HEK293 (cell line): Measurements from ENCODE around the gene DHRS7B.

Source experiments
- CTCF ChIP-seq: fragments of 450-650 bp; formaldehyde crosslinking; IDR thresholded peaks from 2 replicates; pipeline ENCODE4 v1.5.1; 2016; ENCODE audit warnings: missing biosample characterization, missing genetic modification characterization
- MZF1 ChIP-seq: fragments of 450-650 bp; formaldehyde crosslinking; IDR thresholded peaks from 2 replicates; pipeline ENCODE4 v1.5.1; 2017; ENCODE audit warnings: missing biosample characterization, missing genetic modification characterization, borderline replicate concordance
- ZBTB20 ChIP-seq: fragments of 450-650 bp; formaldehyde crosslinking; IDR thresholded peaks from 2 replicates; pipeline ENCODE4 v1.5.1; 2016; ENCODE audit warnings: missing biosample characterization, missing genetic modification characterization
- ZFP3 ChIP-seq: fragments of 450-650 bp; formaldehyde crosslinking; IDR thresholded peaks from 2 replicates; pipeline ENCODE4 v1.5.1; 2016; ENCODE audit warnings: low read depth, missing biosample characterization, missing genetic modification characterization
- TF ChIP-seq, protein P1 (sequence below): fragments of 450-650 bp; formaldehyde crosslinking; IDR thresholded peaks from 2 replicates; pipeline ENCODE4 v1.5.1; 2016; ENCODE audit warnings: missing biosample characterization, missing genetic modification characterization
- TF ChIP-seq, protein P2 (sequence below): fragments of 450-650 bp; IDR thresholded peaks from 2 replicates; pipeline ENCODE4 v1.5.1; 2018; ENCODE audit warnings: missing biosample characterization, missing genetic modification characterization

- no peak for TF ChIP-seq MZF1
- TF ChIP-seq, protein P1, sequence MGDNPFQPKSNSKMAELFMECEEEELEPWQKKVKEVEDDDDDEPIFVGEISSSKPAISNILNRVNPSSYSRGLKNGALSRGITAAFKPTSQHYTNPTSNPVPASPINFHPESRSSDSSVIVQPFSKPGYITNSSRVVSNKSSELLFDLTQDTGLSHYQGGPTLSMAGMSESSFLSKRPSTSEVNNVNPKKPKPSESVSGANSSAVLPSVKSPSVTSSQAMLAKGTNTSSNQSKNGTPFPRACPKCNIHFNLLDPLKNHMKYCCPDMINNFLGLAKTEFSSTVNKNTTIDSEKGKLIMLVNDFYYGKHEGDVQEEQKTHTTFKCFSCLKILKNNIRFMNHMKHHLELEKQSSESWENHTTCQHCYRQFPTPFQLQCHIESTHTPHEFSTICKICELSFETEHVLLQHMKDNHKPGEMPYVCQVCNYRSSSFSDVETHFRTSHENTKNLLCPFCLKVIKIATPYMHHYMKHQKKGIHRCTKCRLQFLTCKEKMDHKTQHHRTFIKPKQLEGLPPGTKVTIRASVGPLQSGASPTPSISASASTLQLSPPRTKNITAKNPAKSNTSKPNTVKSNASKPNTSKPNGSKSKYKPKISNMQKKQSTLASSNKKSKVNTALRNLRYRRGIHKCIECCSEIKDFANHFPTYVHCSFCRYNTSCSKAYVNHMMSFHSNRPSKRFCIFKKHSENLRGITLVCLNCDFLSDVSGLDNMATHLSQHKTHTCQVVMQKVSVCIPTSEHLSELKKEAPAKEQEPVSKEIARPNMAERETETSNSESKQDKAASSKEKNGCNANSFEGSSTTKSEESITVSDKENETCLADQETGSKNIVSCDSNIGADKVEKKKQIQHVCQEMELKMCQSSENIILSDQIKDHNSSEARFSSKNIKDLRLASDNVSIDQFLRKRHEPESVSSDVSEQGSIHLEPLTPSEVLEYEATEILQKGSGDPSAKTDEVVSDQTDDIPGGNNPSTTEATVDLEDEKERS (tag by site-specific recombination), result no peak
- TF ChIP-seq CTCF (tag by site-specific recombination), result no peak
- TF ChIP-seq, protein P2, sequence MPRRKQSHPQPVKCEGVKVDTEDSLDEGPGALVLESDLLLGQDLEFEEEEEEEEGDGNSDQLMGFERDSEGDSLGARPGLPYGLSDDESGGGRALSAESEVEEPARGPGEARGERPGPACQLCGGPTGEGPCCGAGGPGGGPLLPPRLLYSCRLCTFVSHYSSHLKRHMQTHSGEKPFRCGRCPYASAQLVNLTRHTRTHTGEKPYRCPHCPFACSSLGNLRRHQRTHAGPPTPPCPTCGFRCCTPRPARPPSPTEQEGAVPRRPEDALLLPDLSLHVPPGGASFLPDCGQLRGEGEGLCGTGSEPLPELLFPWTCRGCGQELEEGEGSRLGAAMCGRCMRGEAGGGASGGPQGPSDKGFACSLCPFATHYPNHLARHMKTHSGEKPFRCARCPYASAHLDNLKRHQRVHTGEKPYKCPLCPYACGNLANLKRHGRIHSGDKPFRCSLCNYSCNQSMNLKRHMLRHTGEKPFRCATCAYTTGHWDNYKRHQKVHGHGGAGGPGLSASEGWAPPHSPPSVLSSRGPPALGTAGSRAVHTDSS (tag by site-specific recombination), result no peak
- no peak for TF ChIP-seq ZFP3 (tag by site-specific recombination)
- no peak for TF ChIP-seq ZBTB20
Observed at GRCh38 chr17:21160401-21160800, 33.6 kb downstream of the DHRS7B start.
